Ishikawa (cell line): Measurements from ENCODE around the gene DMBX1.

ENCODE experiments used
- CEBPB ChIP-seq: IDR thresholded peaks from 2 replicates; pipeline ENCODE4 v1.6.1; 2012
- CREB1 ChIP-seq: IDR thresholded peaks from 2 replicates; pipeline ENCODE4 v1.6.1; 2012; ENCODE audit warnings: low read depth
- EGR1 ChIP-seq: IDR thresholded peaks from 2 replicates; pipeline ENCODE4 v1.6.1; 2012
- EP300 ChIP-seq: IDR thresholded peaks from 2 replicates; pipeline ENCODE4 v1.6.1; 2012; ENCODE audit warnings: borderline replicate concordance
- FOXM1 ChIP-seq: IDR thresholded peaks from 2 replicates; pipeline ENCODE4 v1.6.1; 2012; ENCODE audit warnings: low read depth, borderline replicate concordance
- MAX ChIP-seq: IDR thresholded peaks from 2 replicates; pipeline ENCODE4 v1.6.1; 2012
- NFIC ChIP-seq: IDR thresholded peaks from 2 replicates; pipeline ENCODE4 v1.6.1; 2012
- RAD21 ChIP-seq: IDR thresholded peaks from 2 replicates; pipeline ENCODE4 v1.6.1; 2012; ENCODE audit warnings: low read depth
- REST ChIP-seq: IDR thresholded peaks from 2 replicates; pipeline ENCODE4 v1.6.1; 2012; ENCODE audit warnings: low read depth, mild to moderate bottlenecking
- TAF1 ChIP-seq: IDR thresholded peaks from 2 replicates; pipeline ENCODE4 v1.6.1; 2012; ENCODE audit warnings: low read depth, mild to moderate bottlenecking
- TCF12 ChIP-seq: IDR thresholded peaks from 2 replicates; pipeline ENCODE4 v1.6.1; 2012; ENCODE audit warnings: low read depth
- TEAD4 ChIP-seq: IDR thresholded peaks from 2 replicates; pipeline ENCODE4 v1.6.1; 2012
- YY1 ChIP-seq: IDR thresholded peaks from 2 replicates; pipeline ENCODE4 v1.6.1; 2012; ENCODE audit warnings: low read depth
- ZBTB7A ChIP-seq: IDR thresholded peaks from 2 replicates; pipeline ENCODE4 v1.6.1; 2012; ENCODE audit warnings: low read depth
- TF ChIP-seq, protein P1 (sequence below): IDR thresholded peaks from 2 replicates; pipeline ENCODE4 v1.6.1; 2012

DMBX1 gene

GRCh38 chr1:46472498-46473181 is 17.0 kb upstream of the DMBX1 start:
- TF ChIP-seq RAD21 (no peak), REST (peak; percentile 35)

- no peak for TF ChIP-seq EP300
- TF ChIP-seq CREB1, result no peak
- no peak for TF ChIP-seq MAX
- TF ChIP-seq YY1, result no peak
- no peak for TF ChIP-seq CEBPB
- TF ChIP-seq FOXM1, result no peak
- no peak for TF ChIP-seq REST
- TF ChIP-seq ZBTB7A, result no peak
- no peak for TF ChIP-seq RAD21
- no peak for TF ChIP-seq TEAD4
- no peak for TF ChIP-seq TCF12
- no peak for TF ChIP-seq EGR1
- TF ChIP-seq TAF1, result no peak
- TF ChIP-seq, protein P1, sequence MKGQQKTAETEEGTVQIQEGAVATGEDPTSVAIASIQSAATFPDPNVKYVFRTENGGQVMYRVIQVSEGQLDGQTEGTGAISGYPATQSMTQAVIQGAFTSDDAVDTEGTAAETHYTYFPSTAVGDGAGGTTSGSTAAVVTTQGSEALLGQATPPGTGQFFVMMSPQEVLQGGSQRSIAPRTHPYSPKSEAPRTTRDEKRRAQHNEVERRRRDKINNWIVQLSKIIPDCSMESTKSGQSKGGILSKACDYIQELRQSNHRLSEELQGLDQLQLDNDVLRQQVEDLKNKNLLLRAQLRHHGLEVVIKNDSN, result no peak
- no peak for TF ChIP-seq NFIC
Observed at GRCh38 chr1:46473991-46474390, 15.6 kb upstream of the DMBX1 start.

DNA sequence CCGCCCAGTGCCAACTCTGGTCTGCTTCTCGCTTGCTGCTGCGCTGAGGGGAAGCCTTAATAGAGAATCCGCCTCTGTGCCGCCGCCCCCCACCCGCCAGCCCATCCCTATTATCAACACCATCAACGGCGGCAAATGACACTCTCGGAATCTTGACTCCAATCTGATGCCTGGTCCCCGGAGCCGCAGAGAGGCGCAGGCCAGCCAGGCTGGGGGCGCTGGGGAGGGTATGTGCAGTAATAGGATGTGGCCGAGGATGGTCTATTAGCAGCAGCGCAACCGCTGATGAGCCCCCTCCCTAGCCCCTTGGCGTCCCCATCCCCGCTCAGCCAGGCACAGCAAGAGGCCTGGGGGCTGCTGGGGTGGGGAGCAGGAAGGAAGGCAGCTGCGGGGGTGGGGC is 15.1 kb upstream of the DMBX1 start:
- TF ChIP-seq ZBTB7A, result no peak
- TF ChIP-seq, protein P1, result no peak
- no peak for TF ChIP-seq REST
- no peak for TF ChIP-seq EGR1
- no peak for TF ChIP-seq YY1
- TF ChIP-seq TAF1, result no peak
- no peak for TF ChIP-seq NFIC
- no peak for TF ChIP-seq FOXM1
- TF ChIP-seq CEBPB, result no peak
- TF ChIP-seq EP300, result no peak
- no peak for TF ChIP-seq MAX
- TF ChIP-seq TCF12, result no peak
- no peak for TF ChIP-seq CREB1
- TF ChIP-seq TEAD4, result no peak
- no peak for TF ChIP-seq RAD21

DNA sequence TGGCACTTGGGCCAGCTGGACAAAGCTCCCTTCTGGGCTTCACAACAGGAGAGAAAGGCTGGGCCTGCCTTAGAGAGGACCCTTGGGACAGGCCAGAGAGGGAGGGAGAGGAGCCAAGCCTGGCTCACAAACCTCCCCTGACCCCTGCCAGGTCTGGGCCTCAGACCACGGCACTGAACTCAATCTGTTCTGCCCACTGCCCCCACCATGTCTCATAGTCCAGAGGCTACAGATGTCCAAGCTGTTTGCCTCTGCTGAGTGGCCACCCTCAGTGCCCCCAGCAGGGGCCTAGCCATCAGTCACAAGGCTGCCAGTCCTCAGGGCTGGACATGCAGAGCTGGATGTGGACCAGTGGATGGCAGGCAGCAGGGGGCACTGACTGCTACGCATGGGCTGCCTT is 13.0 kb upstream of the DMBX1 start:
- TF ChIP-seq, protein P1, result no peak
- TF ChIP-seq REST (no peak), FOXM1 (no peak; the same call in 1 of the 2 replicates), TAF1 (no peak), CEBPB (no peak), TEAD4 (peak; percentile 82), ZBTB7A (no peak), YY1 (0 out of 2 replicates have a peak, but pooled peaks have one; percentile 15), RAD21 (no peak), TCF12 (peak; percentile 97), NFIC (peak; percentile 92), CREB1 (no peak), EP300 (peak; percentile 93), EGR1 (0 out of 2 replicates have a peak, but pooled peaks have one; percentile 11), MAX (peak; percentile 35; the same call in 1 of the 2 replicates)
